OCI-LY3 (cell line): ENCODE data around the gene MZF1.

Experiments
- EZH2phosphoT487 ChIP-seq: fragments of 200-600 bp; shearing (Covaris generic); IDR thresholded peaks from 2 replicates; pipeline ENCODE4 v1.6.1; 2018; ENCODE audit warnings: antibody characterized with exemption, mixed run types, low read depth
- TF ChIP-seq, protein P1 (sequence below): fragments of 200-600, 300-600 bp; sonication (generic); IDR thresholded peaks from 2 replicates; pipeline ENCODE4 v1.5.1; 2014; ENCODE audit warnings: antibody characterized with exemption, low read length, low read depth

DNA sequence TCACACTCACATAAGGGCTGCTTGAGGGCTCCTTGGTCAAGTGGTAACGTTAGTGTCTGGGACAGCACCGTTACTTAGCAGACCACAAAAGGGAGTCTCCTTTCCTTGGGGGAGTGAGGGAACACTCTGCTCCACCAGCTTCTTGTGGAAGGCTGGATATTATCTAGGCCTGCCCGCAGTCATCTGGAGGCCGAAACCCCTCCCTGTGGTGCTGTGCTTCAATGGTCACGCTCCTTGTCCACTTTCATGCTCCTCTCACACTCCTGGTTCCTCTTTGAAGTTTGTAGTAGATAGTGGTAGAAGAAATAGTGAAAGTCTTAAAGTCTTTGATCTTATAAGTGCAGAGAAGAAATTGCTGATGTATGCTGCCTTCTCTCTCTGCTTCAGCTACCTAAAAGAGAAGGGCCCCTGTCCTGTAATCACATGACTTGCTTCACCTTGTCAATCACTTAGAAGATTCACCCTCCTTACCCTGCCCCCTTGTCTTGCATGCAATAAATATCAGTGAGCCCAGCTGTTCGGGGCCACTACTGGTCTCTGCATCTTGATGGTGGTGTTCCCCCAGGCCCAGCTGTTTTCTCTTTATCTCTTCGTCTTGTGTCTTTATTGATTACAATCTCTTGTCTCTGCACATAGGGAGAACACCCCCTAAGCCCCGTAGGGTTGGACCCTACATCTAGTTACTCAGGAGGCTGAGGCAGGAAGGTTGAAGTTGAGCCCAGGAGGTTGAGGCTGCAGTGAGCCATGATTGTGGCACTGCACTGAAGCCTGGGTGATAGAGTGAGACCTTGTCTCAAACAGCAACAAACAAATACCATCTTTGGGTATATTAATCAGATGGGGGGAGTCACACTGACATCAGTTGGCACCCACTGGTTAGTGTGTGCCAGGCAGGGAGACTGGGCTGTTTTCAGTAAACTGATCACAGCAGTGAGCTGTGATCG, 11.6 kb upstream of the MZF1 start:
- TF ChIP-seq, protein P1, sequence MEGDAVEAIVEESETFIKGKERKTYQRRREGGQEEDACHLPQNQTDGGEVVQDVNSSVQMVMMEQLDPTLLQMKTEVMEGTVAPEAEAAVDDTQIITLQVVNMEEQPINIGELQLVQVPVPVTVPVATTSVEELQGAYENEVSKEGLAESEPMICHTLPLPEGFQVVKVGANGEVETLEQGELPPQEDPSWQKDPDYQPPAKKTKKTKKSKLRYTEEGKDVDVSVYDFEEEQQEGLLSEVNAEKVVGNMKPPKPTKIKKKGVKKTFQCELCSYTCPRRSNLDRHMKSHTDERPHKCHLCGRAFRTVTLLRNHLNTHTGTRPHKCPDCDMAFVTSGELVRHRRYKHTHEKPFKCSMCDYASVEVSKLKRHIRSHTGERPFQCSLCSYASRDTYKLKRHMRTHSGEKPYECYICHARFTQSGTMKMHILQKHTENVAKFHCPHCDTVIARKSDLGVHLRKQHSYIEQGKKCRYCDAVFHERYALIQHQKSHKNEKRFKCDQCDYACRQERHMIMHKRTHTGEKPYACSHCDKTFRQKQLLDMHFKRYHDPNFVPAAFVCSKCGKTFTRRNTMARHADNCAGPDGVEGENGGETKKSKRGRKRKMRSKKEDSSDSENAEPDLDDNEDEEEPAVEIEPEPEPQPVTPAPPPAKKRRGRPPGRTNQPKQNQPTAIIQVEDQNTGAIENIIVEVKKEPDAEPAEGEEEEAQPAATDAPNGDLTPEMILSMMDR: no peak
- TF ChIP-seq EZH2phosphoT487: no peak
